H1 (cell line): Measurements from ENCODE around the gene ATP6V1G3. TPM values are rescaled to one million over a fixed set of nuclear protein-coding genes. Genes with fewer than 3 reads are reported as not detected.

Experiments used
- CTCF ChIA-PET: fragments of 300-600 bp; sonication (Branson Sonifier 250); formaldehyde crosslinking; loops from one replicate; lab custom pipeline; 2021; ENCODE audit not compliant: partially characterized antibody; lab: Charles Lee
- POLR2A ChIA-PET: fragments of 300-600 bp; sonication (Branson Sonifier 250); formaldehyde crosslinking; loops from one replicate; lab custom pipeline; 2021; ENCODE audit warnings: inconsistent platforms; ENCODE audit not compliant: partially characterized antibody; lab: Charles Lee
- DNase-seq, 2 experiments: peaks; one replicate each; pipeline versions ENCODE4 v3.0.0 to v3.0.0-alpha.2; 2010 to 2022; ENCODE audit warnings: low spot score in 2 of 2, low read depth in 1 of 2, mixed read lengths in 1 of 2
- FAIRE-seq: peaks from 2 replicates; lab custom pipeline; 2011; peaks lifted over from hg19 to GRCh38; lab: Jason Lieb, UNC
- H2AFZ ChIP-seq: 2 replicates; pipeline ENCODE4 v1.8.1; 2012; ENCODE audit warnings: low read length, inconsistent platforms
- H2AK5ac ChIP-seq: 2 replicates; pipeline ENCODE4 v1.6.1; 2013; ENCODE audit warnings: low read depth, low read length
- H2BK120ac ChIP-seq: replicated peaks from 2 replicates; pipeline ENCODE3; 2013; ENCODE audit warnings: low read depth, low read length, inconsistent platforms
- H2BK12ac ChIP-seq: 2 replicates; pipeline ENCODE4 v1.6.1; 2013; ENCODE audit warnings: low read depth, low read length
- H2BK15ac ChIP-seq: 2 replicates; pipeline ENCODE4 v1.6.1; 2013; ENCODE audit warnings: low read length
- H2BK20ac ChIP-seq: 2 replicates; pipeline ENCODE4 v1.6.1; 2013; ENCODE audit warnings: low read length
- H2BK5ac ChIP-seq: 2 replicates; pipeline ENCODE4 v1.6.1; 2013; ENCODE audit warnings: low read depth, low read length
- H3K14ac ChIP-seq: 2 replicates; pipeline ENCODE4 v1.6.1; 2013; ENCODE audit warnings: inconsistent platforms; ENCODE audit not compliant: insufficient read length
- H3K18ac ChIP-seq: 2 replicates; pipeline ENCODE4 v1.6.1; 2013; ENCODE audit warnings: low read length; ENCODE audit errors: extremely low read depth
- H3K23ac ChIP-seq: 2 replicates; pipeline ENCODE4 v1.6.1; 2013; ENCODE audit warnings: inconsistent platforms; ENCODE audit not compliant: insufficient read length
- H3K23me2 ChIP-seq: 2 replicates; pipeline ENCODE4 v1.6.1; 2013; ENCODE audit warnings: low read depth, low read length
- H3K27ac ChIP-seq: 2 replicates; pipeline ENCODE4 v1.6.1; 2011; ENCODE audit warnings: low read depth, low read length, inconsistent platforms
- H3K27me3 ChIP-seq, 4 experiments: replicated peaks in 1 of 4; 1 replicate in 1 of 4; 2 replicates in 3 of 4; pipeline versions ENCODE4 v1.6.1 to v1.8.1; 2011 to 2013; ENCODE audit warnings: low read length in 3 of 4, mild to moderate bottlenecking in 3 of 4, inconsistent platforms in 2 of 4, mixed read lengths in 2 of 4, moderate library complexity in 1 of 4; ENCODE audit not compliant: control insufficient read depth in 3 of 4, insufficient read depth in 3 of 4; ENCODE audit errors: extremely low read depth in 1 of 4
- H3K36me3 ChIP-seq, 4 experiments: 2 replicates each; pipeline versions ENCODE4 v1.6.1 to v1.8.1; 2011 to 2013; ENCODE audit warnings: mild to moderate bottlenecking in 4 of 4, low read length in 3 of 4, moderate library complexity in 2 of 4, control low read depth in 1 of 4, inconsistent platforms in 1 of 4; ENCODE audit not compliant: insufficient read depth in 4 of 4, control insufficient read depth in 2 of 4
- H3K4ac ChIP-seq: replicated peaks from 2 replicates; pipeline ENCODE3; 2013; ENCODE audit warnings: low read length, low read depth, mixed read lengths, inconsistent platforms; ENCODE audit not compliant: insufficient read length
- H3K4me1 ChIP-seq, 4 experiments: replicated peaks in 1 of 4; 1 replicate in 1 of 4; 2 replicates in 3 of 4; pipeline versions ENCODE4 v1.6.1 to v1.8.1; 2011 to 2013; ENCODE audit warnings: low read length in 3 of 4, inconsistent platforms in 2 of 4, mixed read lengths in 1 of 4; ENCODE audit not compliant: insufficient read depth in 4 of 4, control insufficient read depth in 3 of 4
- H3K4me2 ChIP-seq, 2 experiments: 2 replicates each; pipeline versions ENCODE4 v1.6.1 to v1.8.1; 2011 to 2013; ENCODE audit warnings: low read depth in 2 of 2, low read length in 2 of 2, control low read depth in 1 of 2, inconsistent platforms in 1 of 2, mild to moderate bottlenecking in 1 of 2; ENCODE audit not compliant: insufficient read depth in 1 of 2
- H3K4me3 ChIP-seq, 4 experiments: fragments of 200-600, 300-600 bp in 1 of 4; sonication (generic), shearing (Covaris generic), sonication (Bioruptor Twin) in 1 of 4; 2 replicates each; pipeline versions ENCODE4 v1.5.1 to v1.8.1; 2011 to 2016; ENCODE audit warnings: low read length in 4 of 4, low read depth in 3 of 4, control low read depth in 2 of 4, inconsistent platforms in 2 of 4, mild to moderate bottlenecking in 2 of 4, mixed read lengths in 1 of 4, moderate library complexity in 1 of 4; ENCODE audit not compliant: insufficient read depth in 2 of 4; ENCODE audit errors: extremely low read depth in 1 of 4
- H3K56ac ChIP-seq: replicated peaks from 2 replicates; pipeline ENCODE3; 2013; ENCODE audit warnings: low read depth, mild to moderate bottlenecking, mixed read lengths, low read length, inconsistent platforms; ENCODE audit not compliant: insufficient read length
- H3K79me1 ChIP-seq: 2 replicates; pipeline ENCODE4 v1.6.1; 2013; ENCODE audit warnings: low read depth, low read length, control low read depth
- H3K79me2 ChIP-seq, 2 experiments: 2 replicates each; pipeline versions ENCODE4 v1.6.1 to v1.8.1; 2012 to 2013; ENCODE audit warnings: low read length in 2 of 2, mild to moderate bottlenecking in 2 of 2, inconsistent platforms in 1 of 2; ENCODE audit not compliant: insufficient read depth in 2 of 2, control insufficient read depth in 1 of 2
- H3K9ac ChIP-seq, 4 experiments: replicated peaks in 1 of 4; 1 replicate in 1 of 4; 2 replicates in 3 of 4; pipeline versions ENCODE4 v1.6.1 to v1.8.1; 2011 to 2013; ENCODE audit warnings: low read depth in 3 of 4, low read length in 3 of 4, control low read depth in 2 of 4, mild to moderate bottlenecking in 2 of 4, moderate library complexity in 2 of 4, inconsistent platforms in 1 of 4; ENCODE audit errors: extremely low read depth in 1 of 4
- H3K9me3 ChIP-seq, 2 experiments: 2 replicates each; pipeline versions ENCODE4 v1.6.1 to v1.8.1; 2012 to 2013; ENCODE audit warnings: mild to moderate bottlenecking in 2 of 2, moderate library complexity in 2 of 2, control low read depth in 1 of 2, inconsistent platforms in 1 of 2, low read depth in 1 of 2, low read length in 1 of 2, mixed read lengths in 1 of 2; ENCODE audit not compliant: insufficient read depth in 2 of 2
- H4K20me1 ChIP-seq, 2 experiments: replicated peaks in 1 of 2; 2 replicates each; pipeline versions ENCODE3 to v1.8.1; 2011 to 2013; ENCODE audit warnings: inconsistent platforms in 2 of 2, low read length in 2 of 2, mild to moderate bottlenecking in 1 of 2; ENCODE audit not compliant: insufficient read depth in 2 of 2, control insufficient read depth in 1 of 2
- H4K5ac ChIP-seq: 2 replicates; pipeline ENCODE4 v1.6.1; 2013; ENCODE audit warnings: low read length, low read depth, mixed read lengths, inconsistent platforms; ENCODE audit not compliant: insufficient read length
- H4K8ac ChIP-seq: 2 replicates; pipeline ENCODE4 v1.8.0; 2013; ENCODE audit warnings: mild to moderate bottlenecking, moderate library complexity, low read length, inconsistent platforms; ENCODE audit not compliant: insufficient read depth; ENCODE audit errors: extremely low read depth
- H4K91ac ChIP-seq: replicated peaks from 2 replicates; pipeline ENCODE3; 2013; ENCODE audit warnings: low read length, mixed read lengths, inconsistent platforms; ENCODE audit not compliant: insufficient read length
- MAX ChIP-seq: IDR thresholded peaks from 2 replicates; pipeline ENCODE4 v1.6.1; 2012; ENCODE audit warnings: inconsistent platforms
- POLR2A ChIP-seq, 2 experiments: IDR thresholded peaks; 1 replicate in 1 of 2; 2 replicates in 1 of 2; pipeline ENCODE4 v1.6.1; 2011; ENCODE audit warnings: low read depth in 2 of 2, low read length in 2 of 2, mild to moderate bottlenecking in 2 of 2; ENCODE audit errors: control extremely low read depth in 1 of 2
- RXRA ChIP-seq: IDR thresholded peaks from 2 replicates; pipeline ENCODE4 v1.6.1; 2011; ENCODE audit warnings: low read depth, mild to moderate bottlenecking, low read length, moderate library complexity; ENCODE audit not compliant: insufficient read depth
- TEAD4 ChIP-seq: IDR thresholded peaks from 2 replicates; pipeline ENCODE4 v1.6.1; 2012; ENCODE audit warnings: low read depth, low read length, inconsistent platforms, mixed read lengths
- polyA plus RNA-seq, 7 experiments: library from polyadenylated mRNA; depleted of rRNA in 3 of 7; stranded (reverse) in 5 of 7; unstranded in 2 of 7; fragments of >200 nt in 5 of 7; fragments of 200-250 nt in 2 of 7; gene quantifications; 1 replicate in 5 of 7; 2 replicates in 1 of 7; 4 replicates in 1 of 7; pipeline versions ENCODE4 v1.2.1 to v1.2.3, GENCODE V29; 2011 to 2013; ENCODE audit warnings: missing spikeins in 2 of 7, mixed read lengths in 2 of 7
- total RNA-seq: library from RNA; stranded (reverse); fragmentation: NEBNext Ultra II Directional; extraction: Animal tissue kit (Norgen Biotek cat#: 25700); gene quantifications from 2 replicates; pipeline ENCODE4 v1.2.1, GENCODE V29; 2021
- TF ChIP-seq, protein P1 (sequence below): IDR thresholded peaks from 2 replicates; pipeline ENCODE4 v1.6.1; 2012; ENCODE audit warnings: low read length, inconsistent platforms

Gene ATP6V1G3
- total and polyA plus RNA-seq, 2 of the 8 experiments (the other 6 are each of a cell fraction or from before 2014, with no cell fraction given) = not detected

- Histone ChIP-seq H4K20me1 (no peaks in the 10 kb centered on the region), H3K56ac (no peak overlapping the region), H3K18ac (no peak overlapping the region), H2BK12ac (no peak overlapping the region), H4K8ac (no peak overlapping the region), H2BK15ac (no peak overlapping the region), H2BK20ac (no peak overlapping the region), H3K36me3 (no peaks in the 10 kb centered on the region), H3K4me2 (no peak overlapping the region), H2AFZ (no peak overlapping the region), H3K79me1 (no peaks in the 10 kb centered on the region), H3K14ac (no peak overlapping the region), H3K79me2 (no peaks in the 10 kb centered on the region), H2BK5ac (no peak overlapping the region), H2BK120ac (no peak overlapping the region), H3K27me3 (no peaks in the 10 kb centered on the region), H2AK5ac (no peak overlapping the region), H3K9me3 (no peaks in the 10 kb centered on the region), H4K91ac (no peak overlapping the region), H3K9ac (no peak overlapping the region), H3K27ac (no peak overlapping the region), H3K4ac (no peak overlapping the region), H4K5ac (no peak overlapping the region), H3K23me2 (no peaks in the 10 kb centered on the region; the same call in 1 of the 2 replicates), H3K4me3 (no peak overlapping the region), H3K23ac (no peak overlapping the region), H3K4me1 (no peaks in the 10 kb centered on the region)
- TF ChIP-seq POLR2A (IDR thresholded peaks at IDR 0.05; ENCODE audit: control extremely low read depth in 1 of 2, low read depth in 2 of 2, low read length in 2 of 2) (no peak), MAX (no peak), RXRA (no peak), TEAD4 (no peak)
- TF ChIP-seq, protein P1, sequence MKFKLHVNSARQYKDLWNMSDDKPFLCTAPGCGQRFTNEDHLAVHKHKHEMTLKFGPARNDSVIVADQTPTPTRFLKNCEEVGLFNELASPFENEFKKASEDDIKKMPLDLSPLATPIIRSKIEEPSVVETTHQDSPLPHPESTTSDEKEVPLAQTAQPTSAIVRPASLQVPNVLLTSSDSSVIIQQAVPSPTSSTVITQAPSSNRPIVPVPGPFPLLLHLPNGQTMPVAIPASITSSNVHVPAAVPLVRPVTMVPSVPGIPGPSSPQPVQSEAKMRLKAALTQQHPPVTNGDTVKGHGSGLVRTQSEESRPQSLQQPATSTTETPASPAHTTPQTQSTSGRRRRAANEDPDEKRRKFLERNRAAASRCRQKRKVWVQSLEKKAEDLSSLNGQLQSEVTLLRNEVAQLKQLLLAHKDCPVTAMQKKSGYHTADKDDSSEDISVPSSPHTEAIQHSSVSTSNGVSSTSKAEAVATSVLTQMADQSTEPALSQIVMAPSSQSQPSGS = no peak
- POLR2A ChIA-PET = no interaction called here
- DNase-seq (no peak), FAIRE-seq (no peak)
- CTCF ChIA-PET = no interaction called here
Observed at GRCh38 chr1:198549866-198550265, 9.4 kb upstream of the ATP6V1G3 start.
